HS-27A (cell line): Measurements from ENCODE around the gene NR3C1.

Source experiments
- DNase-seq: peaks from one replicate; pipeline ENCODE4 v3.0.0-alpha.2; 2012; ENCODE audit warnings: low read depth, missing footprints

The NR3C1 gene

GRCh38 chr5:143403593-143404415, at the start of gene NR3C1:
Gene NR3C1, minus strand, starts transcription at chr5:143403686. Its CDS starts 2,847 bp downstream, at chr5:143400839.
- no peak for DNase-seq

- DNase-seq: no peak
These were observed 46.3 kb upstream of the NR3C1 start for GRCh38 chr5:143449772-143450171.

GRCh38 chr5:143448518-143448917, 45.0 kb upstream of the NR3C1 start:
- DNase-seq: no peak

- DNase-seq: no peak
These were observed 44.5 kb upstream of the NR3C1 start for GRCh38 chr5:143447983-143448382.

- no peak for DNase-seq
These were observed 43.2 kb upstream of the NR3C1 start for GRCh38 chr5:143446535-143447226.

GRCh38 chr5:143445776-143446175, 42.3 kb upstream of the NR3C1 start:
- DNase-seq: no peak

GRCh38 chr5:143443330-143443729, 39.8 kb upstream of the NR3C1 start:
- no peak for DNase-seq

- no peak for DNase-seq
These were observed 38.9 kb upstream of the NR3C1 start for GRCh38 chr5:143442385-143442784.

GRCh38 chr5:143440448-143441115, 37.1 kb upstream of the NR3C1 start:
- DNase-seq: no peak

GRCh38 chr5:143437666-143438273, 34.3 kb upstream of the NR3C1 start:
- DNase-seq: no peak

GRCh38 chr5:143436871-143437270, 33.4 kb upstream of the NR3C1 start:
- DNase-seq: no peak

- no peak for DNase-seq
These were observed 31.7 kb upstream of the NR3C1 start for GRCh38 chr5:143435210-143435657.

- DNase-seq: no peak
These were observed 31.0 kb upstream of the NR3C1 start for GRCh38 chr5:143434261-143435209.

GRCh38 chr5:143433670-143434069, 30.2 kb upstream of the NR3C1 start:
- no peak for DNase-seq

- no peak for DNase-seq
These were observed 29.3 kb upstream of the NR3C1 start for GRCh38 chr5:143432658-143433239.

- no peak for DNase-seq
These were observed 28.3 kb upstream of the NR3C1 start for GRCh38 chr5:143431789-143432188.

- no peak for DNase-seq
These were observed 25.4 kb upstream of the NR3C1 start for GRCh38 chr5:143428738-143429420.

GRCh38 chr5:143428155-143428554, 24.7 kb upstream of the NR3C1 start:
- DNase-seq: no peak

- DNase-seq: no peak
These were observed 23.7 kb upstream of the NR3C1 start for GRCh38 chr5:143427122-143427735.
